Measurements from ENCODE around the gene SCGB1A1. TPM values are rescaled to one million over a fixed set of nuclear protein-coding genes. Genes with fewer than 3 reads are reported as not detected.
A peak's percentile ranks its signal among the peaks of the same experiment; 100 is the strongest.
"Not testable (repeated sequence)": the region's sequence is repeated elsewhere in the genome, so short reads cannot be mapped to it uniquely, and the experiment has no call there.

Gene SCGB1A1
- polyA plus RNA-seq (2012; ENCODE audit: insufficient read depth, insufficient read length, low read depth): not detected

- no peak for DNase-seq
- H3K4me1 ChIP-seq: no peaks in the 10 kb centered on the region
- no peak for TF ChIP-seq CTCF (IDR thresholded peaks at IDR 0.05; ENCODE audit: low read depth, low read length)
- H3K9me3 ChIP-seq: no peaks in the 10 kb centered on the region
- H3K4me3 ChIP-seq (ENCODE audit: low read depth, low read length): no peak within 1 kb of the TSS
- H3K36me3 ChIP-seq: no peaks in the 10 kb centered on the region
- no peaks in the 10 kb centered on the region for H3K27me3 ChIP-seq
Measured at GRCh38 chr11:62418733-62419132, at the start of gene SCGB1A1. SCGB1A1 (plus strand) TSS chr11:62419033; CDS start chr11:62419096, 63 bp downstream.

- no peaks in the 10 kb centered on the region for H3K27me3 ChIP-seq
- H3K4me3 ChIP-seq (ENCODE audit: low read depth, low read length): no peak overlapping the region
- H3K9me3 ChIP-seq: no peaks in the 10 kb centered on the region
- no peak for DNase-seq
- TF ChIP-seq CTCF (IDR thresholded peaks at IDR 0.05; ENCODE audit: low read depth, low read length): no peak
- H3K36me3 ChIP-seq: no peaks in the 10 kb centered on the region
- H3K4me1 ChIP-seq: no peaks in the 10 kb centered on the region
Measured at GRCh38 chr11:62370743-62371440, 47.9 kb upstream of the SCGB1A1 start.

- TF ChIP-seq CTCF (IDR thresholded peaks at IDR 0.05; ENCODE audit: low read depth, low read length): no peak
- Histone ChIP-seq H3K4me1 (no peaks in the 10 kb centered on the region), H3K4me3 (ENCODE audit: low read depth, low read length) (no peak overlapping the region), H3K27me3 (no peaks in the 10 kb centered on the region), H3K9me3 (no peaks in the 10 kb centered on the region), H3K36me3 (no peaks in the 10 kb centered on the region)
- no peak for DNase-seq
Measured at GRCh38 chr11:62372871-62373270, 46.0 kb upstream of the SCGB1A1 start.

GRCh38 chr11:62373464-62374119 is 45.2 kb upstream of the SCGB1A1 start:
- DNase-seq: no peak
- no peaks in the 10 kb centered on the region for H3K9me3 ChIP-seq
- no peak overlapping the region for H3K4me3 ChIP-seq (ENCODE audit: low read depth, low read length)
- no peak for TF ChIP-seq CTCF (IDR thresholded peaks at IDR 0.05; ENCODE audit: low read depth, low read length)
- no peaks in the 10 kb centered on the region for H3K36me3 ChIP-seq
- no peaks in the 10 kb centered on the region for H3K27me3 ChIP-seq
- no peaks in the 10 kb centered on the region for H3K4me1 ChIP-seq

- no peak overlapping the region for H3K4me3 ChIP-seq (ENCODE audit: low read depth, low read length)
- DNase-seq: no peak
- TF ChIP-seq CTCF (IDR thresholded peaks at IDR 0.05; ENCODE audit: low read depth, low read length): no peak
- H3K9me3 ChIP-seq: no peaks in the 10 kb centered on the region
- no peaks in the 10 kb centered on the region for H3K36me3 ChIP-seq
- H3K27me3 ChIP-seq: no peaks in the 10 kb centered on the region
- no peaks in the 10 kb centered on the region for H3K4me1 ChIP-seq
Measured at GRCh38 chr11:62374801-62375200, 44.0 kb upstream of the SCGB1A1 start.

- not testable (repeated sequence) for H3K4me1 ChIP-seq; H3K4me3 ChIP-seq (ENCODE audit: low read depth, low read length); H3K27me3 ChIP-seq; DNase-seq; H3K36me3 ChIP-seq; H3K9me3 ChIP-seq
- TF ChIP-seq CTCF (IDR thresholded peaks at IDR 0.05; ENCODE audit: low read depth, low read length): 0 out of 2 replicates have a peak, but pooled peaks have one; percentile 26
Measured at GRCh38 chr11:62378459-62379063, 40.3 kb upstream of the SCGB1A1 start.

GRCh38 chr11:62379586-62379985 is 39.2 kb upstream of the SCGB1A1 start:
- not testable (repeated sequence) for H3K36me3 ChIP-seq; H3K9me3 ChIP-seq; H3K4me3 ChIP-seq (ENCODE audit: low read depth, low read length); H3K4me1 ChIP-seq; H3K27me3 ChIP-seq; DNase-seq
